DMS 273 (cell line): ENCODE results near the gene SLC6A11.
A peak's percentile ranks its signal among the peaks of the same experiment; 100 is the strongest.

ENCODE experiments used
- DNase-seq: peaks from one replicate; lab custom pipeline; 2025; ENCODE audit not compliant: unreplicated experiment; lab: John Stamatoyannopoulos, UW

SLC6A11 gene

GRCh38 chr3:10788451-10788850 lies 27.6 kb upstream of the SLC6A11 start:
- no peak for DNase-seq

DNA sequence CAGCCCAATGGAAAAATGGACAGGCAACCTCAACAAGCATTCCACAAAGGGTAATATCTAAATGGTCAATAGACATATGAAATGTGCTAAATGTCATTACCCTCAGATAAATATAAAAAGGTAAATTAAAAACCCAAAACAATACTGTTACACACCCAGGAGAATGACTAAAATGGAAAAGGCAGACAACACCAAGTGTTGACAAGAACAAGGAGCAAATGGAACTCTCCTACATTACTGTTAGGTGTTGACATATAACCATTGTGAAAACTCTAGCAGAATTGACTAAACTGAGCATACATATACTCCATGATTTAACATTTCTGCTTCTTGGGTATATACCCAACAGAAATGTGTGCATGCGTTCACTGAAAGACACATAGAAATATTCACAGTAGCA lies 25.3 kb upstream of the SLC6A11 start:
- no peak for DNase-seq

GRCh38 chr3:10792208-10792607 lies 23.8 kb upstream of the SLC6A11 start:
- DNase-seq: no peak

- no peak for DNase-seq
Observed at GRCh38 chr3:10798600-10799367, 17.2 kb upstream of the SLC6A11 start.

GRCh38 chr3:10804183-10804648 lies 11.8 kb upstream of the SLC6A11 start:
- peak; percentile 29 for DNase-seq

DNA sequence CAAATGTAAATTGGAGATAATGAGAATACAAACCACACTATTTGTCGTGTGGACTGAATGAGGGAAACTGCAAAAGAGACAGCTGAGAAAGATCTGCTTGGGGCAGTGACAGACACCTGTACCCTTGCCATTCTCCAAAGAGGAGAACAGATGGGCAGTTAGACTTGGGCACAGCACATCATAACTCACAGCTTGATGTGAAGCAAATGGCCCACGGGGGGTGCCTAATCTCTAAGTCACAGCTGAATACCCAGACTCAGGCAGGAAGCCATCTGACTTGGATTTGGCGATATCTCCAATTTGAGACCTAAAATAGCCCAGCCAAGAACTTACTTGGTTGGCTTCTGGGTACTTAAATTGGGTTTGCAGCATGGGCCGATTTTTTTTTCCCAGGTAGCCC lies 10.0 kb upstream of the SLC6A11 start:
- peak; percentile 77 for DNase-seq

DNA sequence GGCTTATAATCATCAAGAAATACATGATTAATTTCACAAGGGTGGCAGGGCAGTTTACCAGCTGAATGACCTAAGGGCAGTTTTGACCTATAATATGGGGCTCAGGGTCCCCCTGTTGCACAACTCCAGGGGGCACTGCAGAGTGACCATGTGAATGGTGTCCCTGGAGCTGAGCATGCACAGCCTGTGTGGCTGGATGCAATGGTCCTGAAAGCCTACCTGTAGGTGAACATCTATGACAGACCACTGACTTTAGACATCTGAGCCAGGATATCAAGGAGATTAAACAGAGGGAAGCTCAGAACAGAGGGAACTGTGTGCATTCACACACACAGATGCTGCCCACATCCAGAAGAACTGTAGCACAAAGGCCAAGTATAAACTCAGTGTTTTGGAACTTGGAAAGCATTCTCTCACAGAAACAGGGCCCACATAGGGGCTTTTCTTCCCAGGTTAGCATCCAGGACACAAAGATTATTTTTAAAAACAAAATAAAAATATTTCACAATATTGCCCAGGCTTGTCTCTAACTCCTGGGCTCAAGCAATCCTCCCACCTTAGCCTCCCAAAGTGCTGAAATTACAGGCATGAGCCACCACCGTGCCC lies 7.8 kb upstream of the SLC6A11 start:
- no peak for DNase-seq

- DNase-seq: no peak
Observed at GRCh38 chr3:10808974-10809373, 7.1 kb upstream of the SLC6A11 start.

DNA sequence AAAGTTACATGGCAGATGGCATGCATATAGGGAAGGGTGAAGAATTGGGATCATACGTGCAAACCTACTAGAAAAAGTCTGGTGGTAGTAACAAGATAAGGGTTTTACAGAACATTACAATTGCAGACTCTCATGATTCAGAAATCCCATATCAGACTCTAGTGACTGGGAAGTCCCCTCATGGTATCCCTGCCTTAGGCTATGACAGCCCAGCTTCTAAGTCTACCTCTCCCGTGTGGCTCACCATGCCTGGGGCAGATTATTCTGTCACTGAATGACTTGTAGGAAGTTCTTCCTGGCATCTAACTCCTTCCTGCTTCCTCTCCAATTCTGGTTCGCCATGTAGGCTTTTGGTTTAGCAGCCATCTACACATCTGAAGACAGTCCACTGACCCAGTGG lies 5.7 kb upstream of the SLC6A11 start:
- DNase-seq: no peak

- no peak for DNase-seq
Observed at GRCh38 chr3:10813425-10813824, 2.6 kb upstream of the SLC6A11 start.

- peak; percentile 36 for DNase-seq
Observed at GRCh38 chr3:10814623-10815022, 1.4 kb upstream of the SLC6A11 start.

GRCh38 chr3:10815487-10815886 lies 541 bp upstream of the SLC6A11 start:
- DNase-seq: no peak

- DNase-seq: peak; percentile 16
Observed at GRCh38 chr3:10816863-10817253, 830 bp downstream of the SLC6A11 start.

- peak; percentile 14 for DNase-seq
Observed at GRCh38 chr3:10817506-10817905, 1.5 kb downstream of the SLC6A11 start.

- no peak for DNase-seq
Observed at GRCh38 chr3:10822055-10822454, 6.0 kb downstream of the SLC6A11 start.

- DNase-seq: no peak
Observed at GRCh38 chr3:10822708-10823515, 6.9 kb downstream of the SLC6A11 start.

- no peak for DNase-seq
Observed at GRCh38 chr3:10823516-10823818, 7.4 kb downstream of the SLC6A11 start.

DNA sequence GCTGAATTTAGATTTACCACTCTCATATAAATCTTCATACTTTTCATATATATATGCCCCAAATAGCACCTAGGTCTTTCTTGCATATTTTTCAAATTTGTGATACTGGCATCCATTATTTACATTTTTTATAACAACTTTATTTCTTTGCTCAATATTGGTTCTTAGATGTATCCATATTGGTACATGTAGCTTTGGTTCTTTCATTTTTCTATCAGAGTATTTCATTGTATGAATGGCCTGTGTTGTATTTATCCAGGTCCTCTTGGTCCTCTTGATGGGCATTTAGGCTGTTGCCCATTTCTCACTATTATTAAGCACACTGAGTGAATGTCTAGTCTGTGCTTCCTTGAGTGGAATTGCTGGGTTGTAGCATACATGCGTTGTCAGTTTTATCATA lies 8.4 kb downstream of the SLC6A11 start:
- DNase-seq: no peak

DNA sequence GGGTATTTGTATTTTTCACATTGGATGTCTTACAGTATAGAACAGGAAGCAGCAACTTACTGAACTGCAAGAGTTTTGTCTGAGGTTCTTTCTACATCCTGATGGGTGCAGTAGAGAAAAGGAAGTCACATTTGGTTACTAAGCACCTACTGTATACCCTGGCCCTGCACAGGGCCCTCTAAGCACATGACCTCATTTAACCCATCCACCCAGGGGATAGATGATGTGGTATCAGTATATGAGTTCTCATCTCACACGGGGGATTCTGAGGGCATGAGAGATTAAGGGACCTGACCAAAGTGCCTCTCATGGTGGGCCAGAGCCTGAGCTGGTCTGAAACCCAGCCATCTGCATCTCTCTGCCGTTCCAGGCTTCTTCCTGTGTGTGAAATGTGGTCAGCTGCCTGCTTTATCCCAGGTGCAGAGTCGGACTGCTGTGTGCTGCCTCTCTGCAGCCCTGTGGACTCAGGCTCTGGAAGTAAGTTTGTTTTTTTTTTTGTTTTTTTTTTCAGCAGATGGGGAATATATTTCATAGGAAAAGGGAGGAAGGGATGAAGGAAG lies 17.9 kb downstream of the SLC6A11 start:
- no peak for DNase-seq

DNA sequence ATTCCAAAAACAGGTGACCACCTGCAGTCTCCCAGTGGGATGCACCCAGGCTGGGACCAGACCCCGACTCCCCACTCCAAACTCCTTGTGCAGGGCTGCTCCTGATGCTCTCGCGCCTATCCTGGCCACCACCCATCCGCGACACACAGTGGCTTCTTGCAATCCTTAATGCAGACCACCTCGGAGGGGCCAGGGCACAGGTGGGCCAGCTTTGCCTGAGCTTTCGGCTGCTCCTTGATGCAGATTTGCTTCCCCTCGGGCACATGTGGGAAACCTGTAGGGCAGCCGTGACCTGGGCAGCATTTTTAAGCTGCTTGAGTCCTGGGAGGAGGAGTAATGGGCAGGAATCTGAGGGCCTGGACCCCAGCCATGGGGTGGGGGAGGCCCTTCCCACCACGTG lies 18.9 kb downstream of the SLC6A11 start:
- no peak for DNase-seq

DNA sequence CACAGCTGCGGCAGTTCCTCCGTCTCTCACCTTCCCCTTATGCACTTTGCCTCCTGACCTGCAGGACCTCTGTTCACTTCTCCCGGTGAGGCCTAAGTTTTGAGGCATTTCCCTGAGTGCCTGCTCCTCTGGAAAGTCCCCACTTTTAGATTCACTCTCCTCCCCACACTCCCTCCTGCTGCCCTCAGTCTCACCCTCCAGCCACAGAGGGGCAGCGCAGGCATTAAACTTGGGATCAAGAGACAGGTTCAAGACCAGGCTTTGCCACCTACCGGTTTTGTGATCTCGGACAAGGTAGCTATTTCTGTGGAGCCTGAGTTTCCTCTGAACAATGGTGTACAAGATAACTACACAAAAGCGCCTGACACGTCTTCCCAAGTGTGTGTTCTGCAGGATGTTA lies 19.4 kb downstream of the SLC6A11 start:
- peak; percentile 2 for DNase-seq

- no peak for DNase-seq
Observed at GRCh38 chr3:10836676-10837075, 20.6 kb downstream of the SLC6A11 start.
